Progenitor cell of endocrine pancreas (in vitro differentiated cells): ENCODE data around the gene HOXB3. TPM values are rescaled to one million over a fixed set of nuclear protein-coding genes. Genes with fewer than 3 reads are reported as not detected.

Experiments used
- DNase-seq: peaks from one replicate; pipeline ENCODE4 v3.0.0; 2021; ENCODE audit warnings: low spot score; ENCODE audit not compliant: unreplicated experiment
- H3K27ac Mint-ChIP-seq: 2 replicates; pipeline ENCODE4 v1.8.0; 2021; ENCODE audit warnings: mild to moderate bottlenecking, moderate library complexity, mixed read lengths
- H3K27me3 Mint-ChIP-seq: 2 replicates; pipeline ENCODE4 v1.8.0; 2021; ENCODE audit warnings: mixed read lengths
- H3K36me3 Mint-ChIP-seq: 2 replicates; pipeline ENCODE4 v1.8.0; 2022; ENCODE audit warnings: mixed read lengths; ENCODE audit not compliant: insufficient read depth
- H3K4me1 Mint-ChIP-seq: 2 replicates; pipeline ENCODE4 v1.8.0; 2021; ENCODE audit warnings: low read depth, mixed read lengths
- H3K4me3 Mint-ChIP-seq: 2 replicates; pipeline ENCODE4 v1.8.0; 2021; ENCODE audit warnings: low read depth, mild to moderate bottlenecking, moderate library complexity, mixed read lengths
- H3K9me3 Mint-ChIP-seq: 2 replicates; pipeline ENCODE4 v1.8.0; 2021; ENCODE audit warnings: low read depth, mixed read lengths
- CTCF ChIP-seq: fragments of 200-600 bp; sonication (generic); IDR thresholded peaks from one replicate; pipeline ENCODE4 v1.5.0; 2021; ENCODE audit warnings: antibody characterized with exemption, mild to moderate bottlenecking; ENCODE audit not compliant: unreplicated experiment
- total RNA-seq: library from RNA; stranded (reverse); gene quantifications from 2 replicates; pipeline ENCODE4 v1.2.1, GENCODE V29; 2021

HOXB3 gene
- total RNA-seq, 1 donor from 2014 or later: 19.4 TPM

DNA sequence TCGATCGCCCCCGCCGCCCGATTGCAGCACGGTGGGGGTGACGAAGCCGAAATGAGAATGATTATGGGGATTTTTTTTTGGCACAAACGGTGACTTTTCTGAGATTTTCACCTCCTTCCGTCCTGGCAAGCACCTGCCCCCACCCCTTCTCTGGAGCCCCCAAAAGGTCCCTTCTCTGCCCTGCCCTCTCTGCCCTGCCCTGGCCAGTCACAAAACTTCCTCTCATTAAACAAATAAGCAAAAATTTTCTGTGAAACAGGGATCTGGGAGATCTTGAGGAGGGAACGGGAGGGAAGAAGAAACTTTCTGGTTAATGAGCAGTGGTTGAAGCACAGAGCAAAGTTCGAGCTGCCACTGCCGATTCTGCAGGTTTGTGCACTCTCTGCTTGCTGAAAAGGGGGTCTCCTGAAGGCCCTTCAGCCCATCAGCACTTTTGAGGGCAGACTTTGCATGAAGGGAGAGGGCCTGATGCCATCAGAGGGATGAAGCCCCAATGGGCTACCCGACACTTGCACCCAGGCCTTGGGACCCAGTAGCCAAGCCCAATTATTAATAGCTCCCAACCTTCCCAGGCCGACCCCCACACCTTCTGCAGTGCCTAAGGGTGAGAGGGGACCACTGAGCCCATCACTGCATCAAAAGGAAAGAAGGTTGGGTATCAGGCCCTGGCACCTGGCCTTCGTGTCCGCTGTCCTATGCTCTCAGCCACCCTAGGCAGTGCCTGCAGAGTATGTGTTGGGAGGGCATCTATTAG is 26.1 kb upstream of the HOXB3 start:
- H3K4me3 Mint-ChIP-seq: no peak overlapping the region
- no peak for TF ChIP-seq CTCF
- H3K4me1 Mint-ChIP-seq: peaks cover 10% of the 10 kb centered on the region
- H3K27ac Mint-ChIP-seq: no peak overlapping the region
- no peak for DNase-seq
- no peaks in the 10 kb centered on the region for H3K36me3 Mint-ChIP-seq
- peaks cover 96% of the 10 kb centered on the region for H3K27me3 Mint-ChIP-seq
- H3K9me3 Mint-ChIP-seq: no peaks in the 10 kb centered on the region

- DNase-seq: no peak
- H3K27ac Mint-ChIP-seq: no peak within 1 kb of the TSS
- peaks cover 14% of the 10 kb centered on the region for H3K4me1 Mint-ChIP-seq
- no peaks in the 10 kb centered on the region for H3K9me3 Mint-ChIP-seq
- H3K36me3 Mint-ChIP-seq: no peaks in the 10 kb centered on the region
- no peak within 1 kb of the TSS for H3K4me3 Mint-ChIP-seq
- H3K27me3 Mint-ChIP-seq: peaks cover 93% of the 10 kb centered on the region
- TF ChIP-seq CTCF: no peak
Observed at GRCh38 chr17:48615047-48615962, 25.3 kb upstream of the HOXB3 start, which contains the start of gene HOXB8. Gene HOXB8 (minus strand): TSS chr17:48615292. CDS start chr17:48614704, 588 bp downstream.

GRCh38 chr17:48613862-48614694 is 24.0 kb upstream of the HOXB3 start:
- Mint-ChIP-seq H3K27ac (no peak overlapping the region), H3K36me3 (no peaks in the 10 kb centered on the region), H3K27me3 (peaks cover 92% of the 10 kb centered on the region), H3K4me3 (peak overlapping the region; percentile 19), H3K9me3 (no peaks in the 10 kb centered on the region), H3K4me1 (peaks cover 11% of the 10 kb centered on the region)
- no peak for TF ChIP-seq CTCF
- DNase-seq: no peak

- H3K27me3 Mint-ChIP-seq: peaks cover 90% of the 10 kb centered on the region
- TF ChIP-seq CTCF: peak; percentile 40
- H3K4me1 Mint-ChIP-seq: peaks cover 11% of the 10 kb centered on the region
- H3K4me3 Mint-ChIP-seq: peak overlapping the region; percentile 63
- H3K9me3 Mint-ChIP-seq: no peaks in the 10 kb centered on the region
- H3K27ac Mint-ChIP-seq: peak overlapping the region; percentile 80
- no peaks in the 10 kb centered on the region for H3K36me3 Mint-ChIP-seq
- no peak for DNase-seq
Observed at GRCh38 chr17:48612854-48613691, 23.0 kb upstream of the HOXB3 start.
